Testis (tissue), 3 donors: ENCODE data around the gene MCL1. TPM values are rescaled to one million over a fixed set of nuclear protein-coding genes. Genes with fewer than 3 reads are reported as not detected.

Experiments
- DNase-seq: peaks from one replicate; pipeline ENCODE4 v3.0.0-alpha.2; 2019
- H3K27ac ChIP-seq, 2 donors: fragments of 200-600 bp; sonication (generic); one replicate each; pipeline ENCODE4 v1.5.1; 2019
- H3K27me3 ChIP-seq: fragments of 200-600 bp; sonication (generic); one replicate; pipeline ENCODE4 v1.5.1; 2019
- H3K36me3 ChIP-seq: fragments of 200-600 bp; sonication (generic); one replicate; pipeline ENCODE4 v1.5.1; 2017; ENCODE audit warnings: low read depth; ENCODE audit errors: missing control alignments
- H3K4me1 ChIP-seq: fragments of 200-600 bp; sonication (generic); one replicate; pipeline ENCODE4 v1.5.1; 2019
- H3K4me3 ChIP-seq, 2 donors: fragments of 200-600 bp; sonication (generic); one replicate each; pipeline ENCODE4 v1.5.1; 2017 to 2019
- H3K9me3 ChIP-seq: fragments of 200-600 bp; sonication (generic); one replicate; pipeline ENCODE4 v1.5.1; 2017
- CTCF ChIP-seq, 3 experiments: fragments of 450-650 bp in 2 of 3; fragments of 200-600 bp in 1 of 3; sonication (generic) in 1 of 3; IDR thresholded peaks; one replicate each; pipeline ENCODE4 v1.5.1; 2016 to 2019; ENCODE audit warnings: antibody characterized with exemption in 3 of 3, mild to moderate bottlenecking in 2 of 3, moderate library complexity in 1 of 3
- POLR2A ChIP-seq: fragments of 450-650 bp; IDR thresholded peaks from one replicate; pipeline ENCODE4 v1.6.1; 2017; ENCODE audit warnings: antibody characterized with exemption, mild to moderate bottlenecking, moderate library complexity
- WGBS, 2 donors: methylation state at CpG; one replicate each; pipeline ENCODE4 v1.1.5; 2018; 5-methylcytosine and 5-hydroxymethylcytosine counted together
- intact Hi-C: fragments of 100-400 bp; cut with DNase I; formaldehyde crosslinking; loops from one replicate; pipeline ENCODE4 v1.15.1; 2023; ENCODE audit warnings: low total_unique reads
- polyA plus RNA-seq: library from polyadenylated mRNA; stranded (reverse); fragments of 350-450 nt; fragmentation: Illumina TruSeq; extraction: RNeasy Lipid Tissue Mini Kit (QIAGEN cat#74804); gene quantifications from one replicate; pipeline ENCODE4 v1.2.3, GENCODE V29; 2014; ENCODE audit warnings: low read depth, low replicate concordance; ENCODE audit not compliant: insufficient read depth
- total RNA-seq, 2 donors: library from RNA; depleted of rRNA; stranded (reverse); fragments of >200 nt; gene quantifications; one replicate each; pipeline ENCODE4 v1.2.3, GENCODE V29; 2016

MCL1 gene
- total and polyA plus RNA-seq, 3 donors from 2014 or later: 94.1 to 112 (median 111) TPM

DNA sequence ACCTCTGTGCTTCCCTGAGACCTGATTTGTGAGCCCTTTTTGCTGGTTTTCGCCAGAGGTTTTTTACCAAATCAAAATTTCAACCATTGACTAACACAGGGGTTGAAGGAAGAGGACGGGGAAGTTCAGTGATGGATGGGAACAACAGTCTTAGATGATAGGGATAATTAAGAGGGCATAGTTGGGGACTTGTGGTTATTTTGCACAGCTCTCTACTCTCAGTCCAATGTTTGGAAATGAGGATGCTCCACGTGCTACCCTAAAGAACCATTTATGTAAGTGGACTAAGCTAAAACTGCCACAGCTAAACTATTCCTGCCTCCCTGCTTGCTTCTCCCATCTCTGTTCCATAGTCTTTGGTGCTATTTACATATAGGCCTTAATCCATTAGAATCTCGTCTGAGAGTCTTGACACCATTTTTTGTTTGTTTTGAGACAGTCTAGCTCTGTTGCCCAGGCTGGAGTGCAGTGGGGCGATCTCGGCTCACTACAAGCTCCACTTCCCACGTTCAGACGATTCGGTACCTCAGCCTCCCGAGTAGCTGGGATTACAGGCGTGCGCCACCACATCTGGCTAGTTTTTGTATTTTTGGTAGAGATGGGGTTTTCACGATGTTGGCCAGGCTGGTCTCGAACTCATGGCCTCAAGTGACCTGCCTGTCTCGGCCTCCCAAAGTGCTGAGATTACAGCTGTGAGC, 684 bp upstream of the MCL1 start:
- WGBS, 2 donors: 55 to 63% methylated on average over 14 to 15 of the region's 15 CpGs
- peak overlapping the region; percentile 100 for H3K27ac ChIP-seq
- intact Hi-C loops: no loop called here
- no peaks in the 10 kb centered on the region for H3K27me3 ChIP-seq
- peak overlapping the region; percentile 92 to 100 for H3K4me3 ChIP-seq
- no peaks in the 10 kb centered on the region for H3K9me3 ChIP-seq
- TF ChIP-seq POLR2A (no peak), CTCF (IDR thresholded peaks at IDR 0.05) (peak in 1 of 3 experiments; percentile 1)
- DNase-seq: no peak
- peaks cover 18% of the 10 kb centered on the region for H3K4me1 ChIP-seq
- H3K36me3 ChIP-seq: no peaks in the 10 kb centered on the region

- no peaks in the 10 kb centered on the region for H3K9me3 ChIP-seq
- H3K4me1 ChIP-seq: peaks cover 31% of the 10 kb centered on the region
- H3K36me3 ChIP-seq: no peaks in the 10 kb centered on the region
- no peak for TF ChIP-seq POLR2A
- TF ChIP-seq CTCF (IDR thresholded peaks at IDR 0.05): no peak
- H3K4me3 ChIP-seq: peak overlapping the region; percentile 92 to 100
- peak; percentile 45 for DNase-seq
- WGBS, 2 donors: 0 to 1% methylated on average over 37 to 50 of the region's 50 CpGs
- intact Hi-C loops: no loop called here
- H3K27me3 ChIP-seq: no peaks in the 10 kb centered on the region
- peak overlapping the region; percentile 100 for H3K27ac ChIP-seq
Observed at GRCh38 chr1:150578272-150579109, 919 bp downstream of the MCL1 start.

DNA sequence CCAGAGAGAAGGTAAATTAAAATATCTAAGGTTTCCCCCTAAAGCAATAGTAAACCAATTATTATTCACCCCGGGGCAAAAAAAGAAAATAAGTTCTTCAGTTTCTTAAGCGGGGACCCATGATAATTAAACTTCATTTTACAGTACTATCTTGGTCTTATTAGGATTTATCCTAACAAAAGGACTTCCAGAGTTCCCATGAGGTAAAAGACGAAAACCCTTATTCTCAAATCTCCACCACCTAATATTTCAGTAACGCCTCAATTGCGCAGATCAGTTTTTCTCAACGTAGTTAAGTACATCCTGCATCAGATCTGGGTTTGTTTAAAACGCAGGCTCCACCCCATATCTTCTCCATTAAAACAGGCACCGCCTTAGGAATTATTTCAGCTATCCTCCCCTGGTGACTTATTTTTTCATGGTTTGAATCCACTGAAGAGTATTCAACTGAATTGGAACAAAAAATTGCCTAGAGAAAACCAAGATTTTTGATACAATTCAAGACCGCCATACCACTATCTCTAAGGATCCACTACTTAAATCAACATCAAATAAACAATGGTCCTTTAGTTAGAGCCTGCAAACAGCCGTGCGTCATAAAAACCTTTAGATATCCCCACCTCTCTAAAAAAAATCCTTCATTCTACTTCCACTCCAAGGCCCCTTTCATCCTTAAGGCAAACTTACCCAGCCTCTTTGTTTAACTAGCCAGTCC, 1.7 kb downstream of the MCL1 start:
- Histone ChIP-seq H3K9me3 (no peaks in the 10 kb centered on the region), H3K4me1 (peaks cover 36% of the 10 kb centered on the region), H3K36me3 (no peaks in the 10 kb centered on the region), H3K4me3 (peak overlapping the region; percentile 92 to 100), H3K27ac (peak overlapping the region; percentile 100), H3K27me3 (no peaks in the 10 kb centered on the region)
- 1% methylated on average over 11 of the region's 11 CpGs for WGBS, 2 donors
- no peak for DNase-seq
- intact Hi-C loops: no loop called here
- TF ChIP-seq POLR2A (no peak), CTCF (IDR thresholded peaks at IDR 0.05) (no peak)

- DNase-seq: no peak
- peak overlapping the region; percentile 92 to 100 for H3K4me3 ChIP-seq
- TF ChIP-seq POLR2A (no peak), CTCF (IDR thresholded peaks at IDR 0.05) (no peak)
- 7 to 20% methylated on average over 2 of the region's 2 CpGs for WGBS, 2 donors
- peaks cover 38% of the 10 kb centered on the region for H3K4me1 ChIP-seq
- H3K36me3 ChIP-seq: no peaks in the 10 kb centered on the region
- intact Hi-C loops: no loop called here
- H3K9me3 ChIP-seq: no peaks in the 10 kb centered on the region
- no peaks in the 10 kb centered on the region for H3K27me3 ChIP-seq
- H3K27ac ChIP-seq: peak overlapping the region; percentile 100
Observed at GRCh38 chr1:150576794-150577556, 2.4 kb downstream of the MCL1 start.
